HG02981 (cell line): ENCODE measurements around the gene BAZ2B.

ENCODE experiments used
- ATAC-seq: cut with Tn5 transposase; IDR thresholded peaks from one replicate; pipeline ENCODE4 v1.9.1; 2021; ENCODE audit warnings: mild to moderate bottlenecking, moderate library complexity; ENCODE audit not compliant: unreplicated experiment

The BAZ2B gene

DNA sequence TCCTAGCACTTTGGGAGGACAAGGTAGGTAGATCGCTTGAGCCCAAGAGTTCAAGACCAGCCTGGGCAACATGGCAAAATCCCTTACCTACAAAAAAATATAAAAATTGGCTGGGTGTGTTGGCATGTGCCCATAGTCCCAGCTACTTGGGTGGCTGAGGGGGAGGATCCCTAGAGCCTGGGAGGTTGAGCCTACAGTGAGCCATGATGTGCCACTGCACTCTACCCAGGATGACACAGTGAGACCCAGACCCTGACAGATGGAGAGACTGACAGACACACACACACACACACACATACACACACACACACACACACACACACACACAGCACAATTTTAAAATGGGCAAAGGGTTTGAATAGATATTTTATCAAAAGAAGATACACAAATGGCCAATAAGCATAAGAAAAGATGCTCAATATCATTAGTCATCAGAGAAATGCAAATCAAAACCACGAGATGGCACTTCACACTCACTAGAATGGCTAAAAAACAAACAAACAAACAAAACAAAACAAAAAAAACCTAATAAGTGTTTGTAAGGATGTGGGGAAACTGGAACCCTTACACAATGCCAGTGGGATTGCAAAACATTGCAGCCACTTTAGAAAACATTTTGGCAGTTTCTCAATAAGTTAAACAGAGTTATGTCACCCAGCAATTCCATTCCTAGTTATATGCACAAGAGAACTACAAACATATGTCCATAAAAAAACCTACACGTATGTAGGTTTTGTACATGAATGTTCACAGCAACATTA lies 42.3 kb downstream of the BAZ2B start:
- ATAC-seq, result no peak

DNA sequence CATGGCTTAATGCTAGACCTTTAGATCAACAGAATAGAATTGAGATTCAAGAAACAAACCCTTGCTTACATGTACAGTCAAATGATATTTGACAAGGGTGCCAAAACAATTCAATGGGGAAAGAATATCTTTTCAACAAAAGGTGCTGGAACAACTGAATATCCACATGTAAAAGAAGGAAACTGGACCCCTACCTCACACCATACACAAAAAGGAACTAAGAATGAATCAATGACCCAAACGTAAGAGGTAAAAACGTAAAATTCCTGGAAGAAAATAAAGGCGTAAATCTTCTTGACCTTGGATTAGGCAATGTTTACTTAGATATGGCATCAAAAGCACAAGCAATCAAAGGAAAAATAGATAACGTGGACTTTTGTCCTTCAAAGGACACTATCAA lies 43.1 kb downstream of the BAZ2B start:
- no peak for ATAC-seq

DNA sequence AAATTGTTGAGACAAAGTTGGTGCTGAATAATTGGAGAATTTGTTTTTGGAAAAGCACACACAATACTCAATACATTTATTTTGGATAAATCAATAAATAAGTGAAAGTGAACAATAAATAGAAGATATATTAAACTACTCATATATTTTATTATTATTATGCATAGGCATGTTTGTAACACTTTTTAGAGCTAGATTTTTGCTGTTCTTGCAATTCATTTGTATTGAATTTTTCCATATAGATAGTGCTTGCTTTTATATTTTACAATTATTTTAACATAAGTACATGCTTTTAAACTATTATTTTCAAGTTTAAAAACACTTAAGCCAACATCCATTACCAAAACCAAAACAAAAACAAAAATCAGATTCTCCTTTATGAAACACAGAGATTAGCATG lies 43.9 kb downstream of the BAZ2B start:
- ATAC-seq, result no peak

DNA sequence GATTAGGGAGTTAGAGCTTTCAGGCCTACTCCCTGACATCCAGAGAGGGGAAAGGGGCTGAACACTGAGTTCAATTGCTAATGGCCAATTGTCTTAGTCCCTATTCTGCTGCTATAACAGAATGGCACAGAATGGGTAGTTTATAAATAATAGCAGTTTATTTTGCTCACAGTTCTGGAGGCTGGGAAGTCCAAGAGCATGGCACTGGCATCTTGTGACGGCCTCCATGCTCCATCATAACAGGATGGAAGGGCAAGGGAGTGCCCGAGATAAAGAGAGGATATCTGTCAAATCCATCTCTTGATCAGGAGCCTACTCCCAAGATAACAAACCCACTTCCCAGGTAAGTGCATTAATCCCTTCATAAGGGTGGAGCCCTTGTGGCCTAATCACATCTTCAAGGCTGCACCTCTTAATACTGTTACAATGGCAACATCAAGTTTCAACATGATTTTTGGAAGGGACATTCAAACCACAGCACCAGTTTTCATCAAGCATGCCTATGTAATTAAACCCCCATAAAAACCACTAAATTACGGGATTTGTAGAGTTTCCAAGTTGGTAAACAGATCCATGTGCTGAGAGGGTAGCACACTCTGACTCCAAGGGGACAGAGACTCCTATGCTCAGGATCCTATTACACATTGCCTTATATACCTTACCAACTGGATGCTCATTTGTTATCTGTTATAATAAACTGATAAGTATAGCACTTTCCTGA lies 44.6 kb downstream of the BAZ2B start:
- no peak for ATAC-seq

DNA sequence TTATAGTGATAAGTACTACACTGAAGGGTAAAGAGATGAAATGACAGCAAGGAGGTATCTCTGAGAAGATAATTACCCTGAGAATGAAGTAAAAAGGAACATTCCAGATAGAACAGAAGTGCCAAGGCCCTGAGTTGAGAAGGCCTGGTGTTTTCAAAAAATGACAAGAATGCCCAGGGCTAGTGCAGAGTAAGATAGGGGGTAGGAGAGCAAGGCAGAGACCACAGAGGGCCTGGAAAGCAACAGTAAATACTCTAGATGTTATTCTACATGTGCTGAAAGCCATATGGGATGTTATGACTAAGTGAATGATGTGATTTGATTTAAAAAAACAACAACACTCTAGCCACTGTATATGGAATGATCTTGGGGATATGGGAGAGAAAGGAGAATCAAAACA lies 52.3 kb downstream of the BAZ2B start:
- no peak for ATAC-seq

DNA sequence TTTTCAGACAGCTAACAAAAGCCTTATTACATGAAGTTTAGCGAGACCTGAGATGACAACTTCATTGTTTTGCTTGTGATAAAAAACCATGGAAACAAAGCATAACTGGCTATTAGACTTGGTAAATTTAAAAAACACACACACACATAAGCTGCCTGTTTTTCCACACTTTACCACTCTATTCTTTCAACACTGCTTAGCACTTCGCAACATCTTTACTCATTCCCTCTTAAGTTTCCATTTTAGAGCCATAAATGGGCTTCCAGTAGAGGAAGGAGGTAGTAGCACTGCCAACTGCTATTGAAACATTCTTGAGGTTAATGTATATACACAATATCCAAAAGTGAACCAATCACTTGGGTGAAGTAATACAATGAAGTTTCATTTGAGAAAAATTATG lies 54.1 kb downstream of the BAZ2B start:
- ATAC-seq, result no peak

DNA sequence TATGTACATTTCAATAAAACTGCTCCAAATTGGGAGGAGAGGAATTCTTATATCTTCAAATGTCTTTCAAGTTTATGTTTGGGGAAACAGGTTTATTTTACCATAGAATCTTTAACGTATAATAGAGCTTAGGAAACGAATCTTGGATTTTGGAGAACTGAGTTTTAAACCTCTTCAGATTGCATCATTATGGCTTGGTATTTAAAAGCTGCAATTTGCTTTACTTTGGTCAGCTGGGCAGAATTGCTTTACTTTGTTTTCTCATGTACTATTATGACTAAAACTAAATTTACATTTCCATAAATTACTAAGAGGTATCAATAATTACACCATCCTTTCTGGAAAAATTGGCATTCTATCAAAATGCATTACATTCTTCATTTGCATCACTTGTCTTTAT lies 54.6 kb downstream of the BAZ2B start:
- ATAC-seq, result no peak

DNA sequence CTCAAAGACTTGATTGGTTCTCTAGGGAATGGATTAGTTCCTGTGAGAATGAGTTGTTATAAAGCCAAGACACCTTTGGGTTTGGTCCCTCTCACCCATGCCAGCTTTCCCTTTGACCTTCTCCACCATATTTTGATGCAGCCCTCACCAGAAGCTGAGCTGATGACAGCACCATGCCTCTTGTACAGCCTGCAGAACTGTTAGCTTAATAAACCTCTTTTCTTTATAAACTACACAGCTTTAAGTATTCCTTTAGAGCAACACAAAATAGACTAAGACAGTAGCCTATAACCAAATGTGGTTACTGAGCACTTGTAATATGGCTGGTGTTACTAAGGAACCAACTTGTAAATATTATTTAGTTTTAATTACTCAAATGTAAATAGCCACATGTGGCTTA lies 55.1 kb downstream of the BAZ2B start:
- ATAC-seq, result no peak

DNA sequence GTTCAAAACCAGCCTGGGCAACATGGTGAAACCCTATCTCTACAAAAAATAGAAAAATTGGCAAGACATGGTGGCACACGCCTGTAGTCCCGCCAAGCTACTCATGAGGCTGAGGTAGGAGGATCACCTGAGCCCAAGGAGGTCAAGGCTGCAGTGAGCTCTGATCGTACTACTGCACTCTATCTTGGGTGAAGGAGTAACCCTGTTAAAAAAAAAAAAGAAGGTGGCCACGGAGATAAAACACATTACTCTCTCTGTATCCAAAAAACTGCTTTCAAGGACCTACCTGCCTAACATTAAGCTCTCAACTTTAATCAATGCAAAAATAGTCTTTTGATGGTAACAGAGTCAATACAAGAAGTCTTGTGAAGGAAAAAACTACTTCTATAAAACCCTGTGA lies 57.3 kb downstream of the BAZ2B start:
- no peak for ATAC-seq

DNA sequence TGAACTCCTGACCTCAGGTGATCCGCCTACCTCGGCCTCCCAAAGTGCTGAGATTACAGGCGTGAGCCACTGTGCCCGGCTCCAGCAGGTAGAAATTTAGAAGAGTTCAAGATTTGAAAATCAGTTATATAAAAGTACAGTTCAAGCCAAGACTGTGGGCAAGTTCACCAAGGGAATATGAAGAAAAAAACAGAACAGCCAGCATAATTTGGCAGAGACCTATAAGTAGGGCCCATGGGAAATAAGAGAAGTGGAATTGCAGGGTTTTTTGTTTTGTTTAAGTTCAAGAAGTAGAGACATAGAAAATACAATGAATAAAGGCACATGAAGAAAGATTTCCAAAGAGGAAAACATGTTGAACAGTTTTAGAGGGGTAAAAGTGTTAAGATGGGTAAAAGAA lies 57.9 kb downstream of the BAZ2B start:
- ATAC-seq, result no peak

DNA sequence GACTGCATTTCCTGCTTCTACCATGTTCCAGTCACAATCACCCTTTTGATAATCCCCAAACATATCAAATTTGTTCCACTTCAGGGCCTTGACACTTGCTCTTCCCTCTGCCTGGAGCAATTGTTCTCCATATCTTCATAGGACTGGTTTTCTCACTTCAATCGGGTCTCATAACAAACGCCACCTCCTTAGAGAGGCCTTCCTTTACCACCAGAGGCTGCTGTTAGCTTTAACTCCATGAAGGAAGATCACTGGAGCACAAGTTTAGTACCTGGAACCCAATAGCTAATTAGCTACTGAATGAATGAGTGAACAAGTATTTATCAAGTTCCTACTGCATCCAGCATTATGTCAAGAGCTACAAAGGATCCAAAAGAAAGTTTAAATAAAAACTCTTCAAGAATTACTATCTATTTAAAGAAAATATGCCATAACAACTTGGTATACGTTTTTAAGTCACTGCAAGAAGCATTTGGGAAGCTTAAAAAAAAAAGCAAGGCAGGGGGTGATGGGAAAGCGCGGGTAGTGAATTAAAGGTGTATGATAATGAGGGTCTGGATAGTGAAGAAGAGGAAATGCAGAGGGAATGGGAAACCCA lies 58.8 kb downstream of the BAZ2B start:
- ATAC-seq, result no peak

DNA sequence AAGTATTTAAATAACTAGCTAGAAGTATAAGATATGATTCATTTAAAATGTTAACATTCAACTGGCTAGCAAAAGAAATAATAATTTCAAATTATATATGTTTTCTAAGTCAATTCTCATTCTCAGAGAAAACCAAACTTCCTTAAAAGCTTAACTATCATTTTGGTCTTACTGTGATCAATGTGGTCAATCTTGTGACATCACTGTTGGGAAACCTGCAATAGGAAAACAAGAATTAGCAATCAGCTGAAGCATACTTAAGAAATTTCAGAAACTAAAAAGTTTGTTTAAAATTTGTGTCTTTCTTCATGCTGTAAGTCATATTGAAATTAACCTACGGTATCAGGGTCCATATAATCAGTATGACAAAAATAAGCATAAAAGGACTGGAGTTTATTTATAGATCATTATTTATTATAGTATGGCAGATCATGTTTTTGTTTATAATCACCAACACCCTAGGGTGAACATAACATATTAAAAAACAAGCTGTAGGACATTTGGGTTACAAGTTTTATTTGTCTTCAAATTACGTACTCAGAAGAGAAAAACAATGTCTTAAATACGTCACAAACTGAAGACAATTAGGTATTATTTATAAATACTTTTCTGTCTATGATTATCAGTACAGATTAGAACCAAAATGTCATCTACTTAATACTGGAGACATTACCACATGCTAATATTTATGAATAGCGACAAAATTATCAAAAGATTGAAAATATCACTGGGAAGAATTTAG lies 60.5 kb downstream of the BAZ2B start:
- ATAC-seq, result no peak

DNA sequence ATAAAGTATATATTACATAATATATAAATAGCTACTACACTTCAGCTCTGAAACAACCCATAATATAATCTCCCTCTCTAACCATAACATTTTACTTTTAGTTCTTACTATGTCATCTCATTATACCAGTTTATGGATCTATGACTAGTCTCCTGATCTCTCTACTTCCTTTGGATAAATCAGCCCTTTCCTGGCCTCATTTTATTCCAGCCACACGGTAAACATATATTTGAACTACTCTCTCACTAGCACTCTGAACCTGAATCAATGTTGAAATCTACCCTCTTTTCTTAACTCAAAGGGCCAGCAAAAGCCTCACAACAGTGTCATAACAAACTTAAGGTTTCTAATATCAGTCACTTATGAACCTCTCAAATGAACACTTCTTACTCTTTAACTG lies 62.6 kb downstream of the BAZ2B start:
- ATAC-seq, result no peak

DNA sequence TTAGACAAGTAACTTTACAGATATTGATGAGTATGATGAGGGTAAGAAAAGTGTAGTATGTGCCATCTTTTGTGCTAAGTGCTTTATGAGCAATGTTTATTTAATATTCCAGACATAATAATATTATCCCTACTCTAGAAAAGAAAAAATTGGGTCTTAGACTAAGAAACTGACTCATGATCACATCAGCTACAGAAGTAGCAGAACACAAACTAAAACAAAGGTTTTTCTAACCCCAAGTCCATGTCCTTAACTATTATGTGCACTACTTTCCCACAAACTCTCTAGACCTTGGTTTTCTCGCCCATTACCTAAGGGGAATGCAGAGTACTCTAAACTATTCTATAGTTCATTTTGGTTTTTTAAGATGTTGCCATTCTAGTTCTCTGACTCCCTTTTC lies 64.5 kb downstream of the BAZ2B start:
- no peak for ATAC-seq

DNA sequence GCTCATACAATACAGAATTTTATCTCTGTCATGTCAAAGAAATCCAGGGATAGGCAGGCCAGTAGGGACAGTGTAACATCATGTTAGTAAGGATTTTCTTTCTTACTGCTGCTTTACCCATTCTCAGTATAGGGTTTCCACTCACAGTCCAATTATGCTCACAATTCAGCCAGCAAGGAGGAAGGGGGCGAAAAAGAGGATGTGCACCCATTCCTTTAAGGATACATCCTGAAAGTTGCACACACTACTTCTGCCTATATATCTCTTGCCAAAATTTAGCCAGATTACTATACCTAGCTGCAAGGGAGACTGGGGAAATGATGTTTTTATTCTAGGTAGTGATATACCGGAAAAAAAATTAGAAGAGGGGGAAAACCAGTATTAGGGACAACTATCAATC lies 66.1 kb downstream of the BAZ2B start:
- no peak for ATAC-seq

DNA sequence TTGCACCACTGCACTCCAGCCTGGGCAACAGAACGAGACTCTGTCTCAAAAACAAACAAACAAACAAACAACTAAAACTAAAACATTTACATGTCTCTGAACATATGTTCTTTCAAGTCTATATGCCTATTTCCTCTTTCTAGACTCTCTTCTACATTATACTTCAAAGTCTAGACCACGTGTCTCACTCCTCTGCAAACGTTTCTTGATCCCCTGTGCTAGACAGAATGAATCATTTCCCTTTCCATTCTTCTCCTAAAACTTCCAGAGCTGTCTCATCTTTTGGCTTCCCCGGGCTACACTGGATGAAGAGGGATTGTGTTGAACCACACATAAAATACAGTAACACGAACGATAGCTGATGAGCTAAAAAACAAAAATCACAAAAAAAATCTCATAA lies 67.1 kb downstream of the BAZ2B start:
- ATAC-seq, result no peak

DNA sequence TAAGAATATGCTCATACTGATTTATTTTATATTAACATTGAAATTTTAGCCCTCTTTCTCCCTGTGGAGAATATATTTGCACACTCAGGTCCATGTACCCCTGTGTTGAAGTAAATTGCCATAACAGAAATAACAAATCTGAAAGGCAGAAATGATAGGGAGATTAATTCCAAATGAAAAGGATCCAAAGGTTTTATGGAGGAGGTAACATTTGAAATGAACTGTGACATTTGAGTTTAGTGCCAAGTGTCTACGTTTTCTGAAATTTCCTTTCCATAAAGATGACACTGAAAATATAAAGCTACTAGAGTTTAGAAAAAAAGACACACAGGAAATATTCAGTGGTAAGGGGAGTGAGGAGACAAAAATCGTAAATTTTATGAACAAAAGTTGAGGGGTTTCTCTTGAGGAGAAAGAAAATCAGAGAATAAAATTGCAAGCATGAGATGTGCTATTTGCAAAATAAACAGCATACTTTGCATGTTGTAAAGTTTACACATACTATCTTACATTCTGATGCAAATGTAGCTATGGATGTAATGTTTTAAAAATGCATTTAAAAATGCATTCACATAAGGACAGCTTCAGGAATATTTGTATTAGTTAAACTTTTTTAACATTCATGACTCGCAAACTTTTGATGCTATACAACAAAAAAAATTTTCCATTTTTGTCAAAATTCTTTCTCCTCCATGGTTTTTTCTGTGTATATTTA lies 69.5 kb downstream of the BAZ2B start:
- no peak for ATAC-seq

DNA sequence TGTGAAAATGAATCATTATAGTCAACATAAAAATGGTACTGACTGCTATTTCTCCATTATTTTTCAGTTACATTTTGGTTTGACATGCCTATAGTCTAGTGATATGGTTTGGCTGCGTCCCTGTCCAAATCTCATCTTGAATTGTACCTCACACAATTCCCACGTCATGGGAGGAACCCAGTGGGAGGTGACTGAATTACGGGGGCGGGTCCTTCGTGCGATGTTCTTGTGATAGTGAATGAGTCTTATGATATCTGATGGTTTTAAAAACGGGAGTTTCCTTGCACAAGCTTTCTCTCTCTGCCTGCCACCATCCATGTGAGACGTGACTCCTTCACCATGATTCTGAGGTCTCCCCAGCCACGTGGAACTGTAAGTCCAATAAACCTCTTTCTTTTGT lies 70.3 kb downstream of the BAZ2B start:
- no peak for ATAC-seq

DNA sequence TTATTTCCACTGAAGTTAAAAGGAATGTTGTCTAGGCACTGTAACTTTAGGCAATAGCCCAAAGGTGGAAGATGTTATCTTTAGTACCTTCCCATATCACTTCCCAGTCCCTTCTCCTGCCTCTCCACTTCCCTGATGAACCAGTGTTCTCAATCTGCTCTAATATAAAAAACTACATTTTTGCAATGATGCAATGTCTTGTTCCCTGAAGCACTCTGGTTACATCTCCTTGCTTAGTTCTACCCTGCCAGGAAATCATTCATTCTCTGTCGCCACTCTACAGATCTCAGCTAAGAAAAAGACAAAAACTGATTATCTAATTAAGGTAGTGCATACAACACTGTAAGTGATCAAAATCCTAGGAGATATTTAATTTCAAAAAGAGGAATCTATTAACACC lies 71.3 kb downstream of the BAZ2B start:
- no peak for ATAC-seq

DNA sequence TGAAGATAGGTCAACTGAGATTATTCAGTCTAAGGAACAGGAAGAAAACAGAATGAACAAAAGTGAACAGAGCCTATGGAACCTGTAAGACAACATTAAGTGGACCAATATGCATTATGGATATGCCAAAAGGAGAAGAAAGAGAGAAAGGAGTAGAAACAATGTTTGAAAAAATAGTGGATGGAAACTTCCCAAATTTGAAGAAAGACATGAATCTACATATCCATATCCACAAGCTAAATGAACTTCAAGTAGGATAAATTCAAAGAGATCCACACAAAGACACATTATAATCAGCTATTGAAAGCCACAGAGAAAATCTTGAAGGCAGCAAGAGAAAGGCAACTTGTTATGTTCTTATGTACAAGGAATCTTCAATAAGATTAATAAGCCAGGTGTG lies 74.2 kb downstream of the BAZ2B start:
- no peak for ATAC-seq

DNA sequence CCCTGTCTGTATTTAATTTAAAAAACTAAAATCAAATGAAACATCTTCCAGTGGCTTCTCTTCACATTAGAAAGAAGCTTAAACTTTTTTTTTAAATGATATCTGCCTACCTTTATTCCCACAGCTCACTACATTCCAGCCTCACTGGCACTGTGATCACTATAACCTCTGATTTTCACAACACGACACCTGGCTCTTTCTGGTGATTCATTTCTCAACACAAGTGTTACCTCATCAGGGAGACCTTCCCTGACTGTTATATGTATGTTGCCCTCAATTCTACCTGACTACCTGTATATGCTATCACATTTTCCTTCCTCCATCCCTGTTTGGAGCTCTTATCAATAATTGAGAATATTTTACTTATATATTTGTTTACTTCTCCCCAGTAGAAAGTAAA lies 76.6 kb downstream of the BAZ2B start:
- no peak for ATAC-seq
